ENCODE results near the gene ENAH. TPM values are rescaled to one million over a fixed set of nuclear protein-coding genes. Genes with fewer than 3 reads are reported as not detected.

Gene ENAH
- total RNA-seq, 1 donor from 2014 or later, result 749 TPM

DNA sequence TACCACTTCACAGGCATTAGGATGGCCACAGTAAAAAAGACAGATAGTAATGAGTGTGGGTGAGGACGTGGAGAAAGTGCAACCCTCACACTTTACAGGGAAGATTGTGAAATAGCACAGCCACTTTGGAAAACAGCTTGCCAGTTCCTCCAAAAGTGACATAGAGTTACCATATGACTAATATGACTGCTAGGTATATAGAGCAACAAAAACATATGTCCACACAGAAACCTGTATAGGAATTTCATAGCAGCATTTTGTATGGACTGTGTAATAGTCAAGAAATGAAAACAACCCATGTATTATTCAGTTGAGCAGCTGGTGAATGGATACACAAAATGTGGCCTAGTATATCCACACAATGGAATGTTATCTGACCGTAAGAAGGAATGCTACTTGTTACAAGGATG lies 194.7 kb downstream of the ENAH start:
- Histone ChIP-seq H3K27me3 (ENCODE audit: insufficient read depth, low read length) (no peaks in the 10 kb centered on the region), H3K27ac (ENCODE audit: low read depth, low read length) (no peak overlapping the region), H3K9me3 (ENCODE audit: insufficient read depth, low read depth, low read length) (no peaks in the 10 kb centered on the region), H4K20me1 (ENCODE audit: insufficient read depth, low read length) (no peaks in the 10 kb centered on the region), H3K9ac (ENCODE audit: low read length) (no peak overlapping the region), H3K36me3 (ENCODE audit: insufficient read depth, low read length) (no peaks in the 10 kb centered on the region), H3K79me2 (ENCODE audit: insufficient read depth, low read length) (no peaks in the 10 kb centered on the region), H3K4me2 (ENCODE audit: low read length) (no peak overlapping the region), H2AFZ (ENCODE audit: low read depth, low read length) (no peak overlapping the region), H3K4me3 (ENCODE audit: insufficient read depth, low read depth, low read length) (no peak overlapping the region), H3K4me1 (ENCODE audit: insufficient read depth, low read length) (peaks cover 35% of the 10 kb centered on the region)
- Mint-ChIP-seq H3K27ac (ENCODE audit: unreplicated experiment) (peak overlapping the region; percentile 41), H3K9me3 (ENCODE audit: unreplicated experiment) (no peaks in the 10 kb centered on the region), H3K36me3 (ENCODE audit: low read depth, unreplicated experiment) (no peaks in the 10 kb centered on the region), H3K27me3 (ENCODE audit: low read depth, unreplicated experiment) (peaks cover 5% of the 10 kb centered on the region), H3K4me1 (ENCODE audit: low read depth, unreplicated experiment) (peaks cover 48% of the 10 kb centered on the region), H3K4me3 (ENCODE audit: unreplicated experiment) (peak overlapping the region; percentile 60)
- peak; percentile 81 for DNase-seq (ENCODE audit: low read depth)
- TF ChIP-seq EZH2 (IDR thresholded peaks at IDR 0.05; ENCODE audit: insufficient read depth, low read length), result no peak
- TF ChIP-seq, protein P1, sequence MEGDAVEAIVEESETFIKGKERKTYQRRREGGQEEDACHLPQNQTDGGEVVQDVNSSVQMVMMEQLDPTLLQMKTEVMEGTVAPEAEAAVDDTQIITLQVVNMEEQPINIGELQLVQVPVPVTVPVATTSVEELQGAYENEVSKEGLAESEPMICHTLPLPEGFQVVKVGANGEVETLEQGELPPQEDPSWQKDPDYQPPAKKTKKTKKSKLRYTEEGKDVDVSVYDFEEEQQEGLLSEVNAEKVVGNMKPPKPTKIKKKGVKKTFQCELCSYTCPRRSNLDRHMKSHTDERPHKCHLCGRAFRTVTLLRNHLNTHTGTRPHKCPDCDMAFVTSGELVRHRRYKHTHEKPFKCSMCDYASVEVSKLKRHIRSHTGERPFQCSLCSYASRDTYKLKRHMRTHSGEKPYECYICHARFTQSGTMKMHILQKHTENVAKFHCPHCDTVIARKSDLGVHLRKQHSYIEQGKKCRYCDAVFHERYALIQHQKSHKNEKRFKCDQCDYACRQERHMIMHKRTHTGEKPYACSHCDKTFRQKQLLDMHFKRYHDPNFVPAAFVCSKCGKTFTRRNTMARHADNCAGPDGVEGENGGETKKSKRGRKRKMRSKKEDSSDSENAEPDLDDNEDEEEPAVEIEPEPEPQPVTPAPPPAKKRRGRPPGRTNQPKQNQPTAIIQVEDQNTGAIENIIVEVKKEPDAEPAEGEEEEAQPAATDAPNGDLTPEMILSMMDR (IDR thresholded peaks at IDR 0.05; ENCODE audit: insufficient read depth, low read depth, low read length), result no peak
- no peak for FAIRE-seq

DNA sequence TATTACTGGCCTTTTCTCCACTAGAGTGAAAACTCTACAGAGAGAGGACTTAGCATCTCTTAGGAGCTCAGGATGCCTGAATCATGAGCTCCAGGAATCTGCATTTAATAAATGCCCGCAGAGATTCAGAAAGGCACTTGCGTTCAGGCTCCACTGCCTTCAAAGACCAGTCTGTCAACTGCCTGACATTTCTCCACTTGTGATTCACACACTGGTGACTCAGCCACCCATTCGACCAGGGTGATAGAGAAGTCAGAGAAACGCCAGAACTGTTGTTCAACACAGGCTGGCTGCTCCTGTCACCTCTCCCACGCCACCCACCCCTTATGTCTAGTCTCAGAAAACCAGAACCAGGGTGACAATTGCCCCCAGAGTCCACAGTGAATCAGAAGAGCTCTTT lies 198.2 kb downstream of the ENAH start:
- peak overlapping the region; percentile 74 for H3K4me2 ChIP-seq (ENCODE audit: low read length)
- no peaks in the 10 kb centered on the region for H3K79me2 ChIP-seq (ENCODE audit: insufficient read depth, low read length)
- no peaks in the 10 kb centered on the region for H3K9me3 Mint-ChIP-seq (ENCODE audit: unreplicated experiment)
- H3K36me3 ChIP-seq (ENCODE audit: insufficient read depth, low read length), result no peaks in the 10 kb centered on the region
- no peak overlapping the region for H3K4me3 Mint-ChIP-seq (ENCODE audit: unreplicated experiment)
- DNase-seq (ENCODE audit: low read depth) (peak; percentile 82), FAIRE-seq (peak; percentile 50)
- no peaks in the 10 kb centered on the region for H3K36me3 Mint-ChIP-seq (ENCODE audit: low read depth, unreplicated experiment)
- H2AFZ ChIP-seq (ENCODE audit: low read depth, low read length), result peak overlapping the region; percentile 15
- no peaks in the 10 kb centered on the region for H3K27me3 Mint-ChIP-seq (ENCODE audit: low read depth, unreplicated experiment)
- no peak for TF ChIP-seq EZH2 (IDR thresholded peaks at IDR 0.05; ENCODE audit: insufficient read depth, low read length)
- H3K4me3 ChIP-seq (ENCODE audit: insufficient read depth, low read depth, low read length), result no peak overlapping the region
- H3K27ac ChIP-seq (ENCODE audit: low read depth, low read length), result peak overlapping the region; percentile 60
- peak overlapping the region; percentile 75 for H3K27ac Mint-ChIP-seq (ENCODE audit: unreplicated experiment)
- H3K9me3 ChIP-seq (ENCODE audit: insufficient read depth, low read depth, low read length), result no peaks in the 10 kb centered on the region
- H3K27me3 ChIP-seq (ENCODE audit: insufficient read depth, low read length), result no peaks in the 10 kb centered on the region
- H4K20me1 ChIP-seq (ENCODE audit: insufficient read depth, low read length), result no peaks in the 10 kb centered on the region
- peak overlapping the region; percentile 41 for H3K9ac ChIP-seq (ENCODE audit: low read length)
- H3K4me1 Mint-ChIP-seq (ENCODE audit: low read depth, unreplicated experiment), result peaks cover 33% of the 10 kb centered on the region
- H3K4me1 ChIP-seq (ENCODE audit: insufficient read depth, low read length), result peaks cover 24% of the 10 kb centered on the region

DNA sequence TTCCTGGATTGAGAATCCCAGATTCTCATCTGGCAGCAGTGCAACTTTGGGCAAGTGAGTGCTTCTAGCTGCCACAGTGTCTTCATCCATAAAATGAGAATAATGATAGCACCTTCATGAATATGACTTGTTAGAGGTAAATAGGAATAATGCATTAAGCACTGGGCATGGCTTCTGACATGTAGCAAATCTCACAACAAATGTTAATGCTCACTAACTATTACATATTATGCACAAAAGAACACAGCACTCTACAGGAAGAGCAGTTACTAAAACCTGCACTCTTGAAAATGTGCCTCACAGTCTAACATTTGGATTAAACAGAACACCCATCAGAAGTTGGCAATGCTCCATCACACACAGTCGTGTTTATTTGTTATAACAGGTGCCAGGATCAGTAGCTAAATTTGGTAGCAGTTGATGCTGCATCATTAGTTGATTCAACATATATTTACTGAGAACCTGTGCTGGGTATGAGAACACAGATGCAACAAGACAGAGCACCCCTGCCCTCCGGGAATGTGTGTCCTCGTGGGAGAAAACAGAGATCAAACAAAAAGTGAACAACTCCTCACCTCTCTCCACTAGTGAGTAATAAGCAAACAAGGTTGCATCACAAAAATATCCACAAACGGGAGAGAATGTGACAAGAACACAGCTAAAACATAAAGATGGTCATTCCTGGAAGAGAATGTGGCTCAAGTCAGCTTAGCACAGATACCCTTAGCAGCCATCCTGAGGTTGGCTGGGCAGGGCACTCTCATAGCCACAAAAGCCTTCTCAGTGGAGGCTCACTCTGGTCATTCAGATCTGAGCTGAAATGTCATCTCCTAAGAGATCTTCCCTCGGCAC lies 198.9 kb downstream of the ENAH start:
- TF ChIP-seq, protein P1 (IDR thresholded peaks at IDR 0.05; ENCODE audit: insufficient read depth, low read depth, low read length), result no peak
- no peak for TF ChIP-seq EZH2 (IDR thresholded peaks at IDR 0.05; ENCODE audit: insufficient read depth, low read length)
- Mint-ChIP-seq H3K9me3 (ENCODE audit: unreplicated experiment) (no peaks in the 10 kb centered on the region), H3K4me1 (ENCODE audit: low read depth, unreplicated experiment) (peaks cover 26% of the 10 kb centered on the region), H3K27ac (ENCODE audit: unreplicated experiment) (peak overlapping the region; percentile 75), H3K4me3 (ENCODE audit: unreplicated experiment) (no peak overlapping the region), H3K36me3 (ENCODE audit: low read depth, unreplicated experiment) (no peaks in the 10 kb centered on the region), H3K27me3 (ENCODE audit: low read depth, unreplicated experiment) (no peaks in the 10 kb centered on the region)
- no peaks in the 10 kb centered on the region for H4K20me1 ChIP-seq (ENCODE audit: insufficient read depth, low read length)
- DNase-seq (ENCODE audit: low read depth) (no peak), FAIRE-seq (no peak)
- H2AFZ ChIP-seq (ENCODE audit: low read depth, low read length), result no peak overlapping the region
- no peaks in the 10 kb centered on the region for H3K27me3 ChIP-seq (ENCODE audit: insufficient read depth, low read length)
- H3K9ac ChIP-seq (ENCODE audit: low read length), result peak overlapping the region; percentile 41
- H3K27ac ChIP-seq (ENCODE audit: low read depth, low read length), result peak overlapping the region; percentile 36
- no peaks in the 10 kb centered on the region for H3K36me3 ChIP-seq (ENCODE audit: insufficient read depth, low read length)
- peak overlapping the region; percentile 74 for H3K4me2 ChIP-seq (ENCODE audit: low read length)
- H3K79me2 ChIP-seq (ENCODE audit: insufficient read depth, low read length), result no peaks in the 10 kb centered on the region
- no peak overlapping the region for H3K4me3 ChIP-seq (ENCODE audit: insufficient read depth, low read depth, low read length)
- peaks cover 17% of the 10 kb centered on the region for H3K4me1 ChIP-seq (ENCODE audit: insufficient read depth, low read length)
- no peaks in the 10 kb centered on the region for H3K9me3 ChIP-seq (ENCODE audit: insufficient read depth, low read depth, low read length)
